GM13977 (cell line): Measurements from ENCODE around the gene LIMS2.

ENCODE experiments used
- DNase-seq: peaks from one replicate; pipeline ENCODE4 v3.0.0; 2012; ENCODE audit warnings: low spot score
- in situ Hi-C: fragments of 300-500 bp; cut with MboI; formaldehyde crosslinking; loops from one replicate; pipeline ENCODE4 v1.12.0; 2022; ENCODE audit warnings: low sequenced_read_pairs, low pct_unique_long_range_greater_than_20kb, mixed read lengths, inconsistent platforms; ENCODE audit not compliant: unreplicated experiment
- TF ChIP-seq, protein P1 (sequence below): IDR thresholded peaks from 2 replicates; pipeline ENCODE4 v1.5.1; 2012; ENCODE audit warnings: mild to moderate bottlenecking, control low read depth; ENCODE audit not compliant: insufficient read depth; ENCODE audit errors: extremely low read depth, missing control alignments

Gene LIMS2

DNA sequence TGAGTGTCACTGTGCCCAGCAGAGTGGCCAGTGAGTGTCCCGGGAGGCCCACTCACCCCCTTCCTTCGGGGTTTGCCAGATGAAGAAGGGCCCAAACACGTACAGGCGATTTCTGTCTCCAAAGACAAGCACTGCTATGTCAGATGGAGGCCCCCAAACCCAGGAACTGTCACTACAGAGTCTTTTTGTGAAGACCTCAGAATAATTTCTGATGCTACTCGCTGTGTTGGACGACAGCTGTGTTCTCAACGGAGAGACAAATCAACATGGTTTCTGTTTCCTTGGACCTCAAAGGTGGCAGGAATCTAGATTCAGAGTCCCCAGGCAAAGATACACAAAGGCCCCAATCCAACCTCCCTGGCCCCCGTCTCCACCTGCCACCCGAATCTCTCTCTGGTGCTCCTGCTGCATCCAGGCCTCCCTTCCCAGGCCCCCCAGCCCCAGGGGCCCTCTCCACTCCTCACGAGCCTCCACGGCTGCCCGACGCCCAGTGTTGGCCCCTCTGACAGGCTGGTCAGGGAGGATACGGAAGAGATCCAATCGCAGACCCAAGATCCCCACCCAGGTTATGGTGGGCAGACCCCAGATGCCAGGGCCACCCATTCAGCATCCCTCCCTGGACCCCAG is 31.8 kb downstream of the LIMS2 start:
- in situ Hi-C loops, result no loop called here
- TF ChIP-seq, protein P1, sequence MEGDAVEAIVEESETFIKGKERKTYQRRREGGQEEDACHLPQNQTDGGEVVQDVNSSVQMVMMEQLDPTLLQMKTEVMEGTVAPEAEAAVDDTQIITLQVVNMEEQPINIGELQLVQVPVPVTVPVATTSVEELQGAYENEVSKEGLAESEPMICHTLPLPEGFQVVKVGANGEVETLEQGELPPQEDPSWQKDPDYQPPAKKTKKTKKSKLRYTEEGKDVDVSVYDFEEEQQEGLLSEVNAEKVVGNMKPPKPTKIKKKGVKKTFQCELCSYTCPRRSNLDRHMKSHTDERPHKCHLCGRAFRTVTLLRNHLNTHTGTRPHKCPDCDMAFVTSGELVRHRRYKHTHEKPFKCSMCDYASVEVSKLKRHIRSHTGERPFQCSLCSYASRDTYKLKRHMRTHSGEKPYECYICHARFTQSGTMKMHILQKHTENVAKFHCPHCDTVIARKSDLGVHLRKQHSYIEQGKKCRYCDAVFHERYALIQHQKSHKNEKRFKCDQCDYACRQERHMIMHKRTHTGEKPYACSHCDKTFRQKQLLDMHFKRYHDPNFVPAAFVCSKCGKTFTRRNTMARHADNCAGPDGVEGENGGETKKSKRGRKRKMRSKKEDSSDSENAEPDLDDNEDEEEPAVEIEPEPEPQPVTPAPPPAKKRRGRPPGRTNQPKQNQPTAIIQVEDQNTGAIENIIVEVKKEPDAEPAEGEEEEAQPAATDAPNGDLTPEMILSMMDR, result no peak
- no peak for DNase-seq

DNA sequence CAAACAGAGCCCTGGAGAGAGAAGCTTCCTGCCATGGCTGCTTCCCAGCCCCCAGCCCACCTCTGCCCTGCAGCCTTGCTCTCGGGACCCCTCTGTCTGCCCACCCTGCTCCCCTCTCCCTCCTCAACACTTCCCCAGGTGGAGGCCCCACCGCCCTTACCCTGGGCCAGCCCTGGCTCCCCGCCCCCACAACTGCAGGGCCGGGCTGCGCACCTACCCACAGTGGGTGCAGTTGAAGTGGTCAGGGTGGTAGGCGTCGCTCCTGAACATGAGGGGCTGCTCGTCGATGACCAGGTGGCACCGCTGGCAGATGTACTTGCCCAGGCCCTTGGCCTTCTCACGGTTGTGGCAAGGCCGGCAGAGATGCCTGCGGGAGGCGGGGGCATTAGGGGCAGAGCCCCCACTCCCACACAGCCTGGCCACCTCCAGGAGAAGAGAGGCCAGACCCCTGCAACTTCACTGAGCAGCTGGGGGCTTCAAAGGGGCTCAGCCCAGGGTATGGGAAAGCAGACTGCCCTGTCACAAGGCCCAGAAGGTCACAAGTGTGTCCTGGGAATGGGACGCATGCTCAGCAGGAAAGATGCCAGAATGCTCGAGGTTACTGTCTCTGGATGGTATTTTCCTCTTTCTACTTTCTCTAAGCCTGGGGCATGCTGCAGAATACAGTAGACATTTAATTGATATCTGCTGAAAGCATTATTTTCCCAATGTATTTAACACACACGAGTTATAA is 32.5 kb downstream of the LIMS2 start:
- in situ Hi-C loops, result no loop called here
- TF ChIP-seq, protein P1, result no peak
- DNase-seq, result no peak

DNA sequence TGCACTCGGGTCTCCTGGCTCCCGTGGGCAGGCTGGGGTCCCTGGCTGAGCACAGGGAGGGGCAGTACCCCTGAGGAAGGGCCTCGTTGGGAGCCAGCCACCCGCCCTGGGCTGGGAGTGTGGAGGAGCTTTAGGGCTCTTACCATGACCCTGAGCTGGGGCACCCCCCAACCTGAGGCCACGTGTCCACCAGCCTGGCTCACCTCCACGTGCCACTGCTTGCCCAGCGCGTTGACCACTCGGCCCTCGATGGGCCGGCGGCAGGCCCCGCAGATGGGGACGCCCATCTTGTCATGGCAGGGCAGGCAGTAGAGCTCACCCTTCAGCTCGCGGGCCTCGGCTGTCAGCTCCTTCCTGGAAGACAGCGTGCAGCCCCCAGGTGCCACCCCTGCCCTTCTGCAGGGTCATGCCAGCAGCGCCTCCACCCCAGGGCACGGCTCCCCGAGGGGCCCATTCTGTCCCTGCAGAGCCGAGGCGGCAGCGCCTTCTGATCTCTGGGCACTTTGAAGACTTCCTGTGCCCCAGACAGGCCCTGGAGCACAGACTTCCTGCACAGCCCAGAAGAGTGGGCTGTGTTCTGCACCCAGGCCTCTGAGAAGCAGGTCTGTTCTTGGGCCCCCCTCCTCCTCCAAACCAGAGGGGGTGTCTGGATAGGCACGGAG is 33.4 kb downstream of the LIMS2 start:
- TF ChIP-seq, protein P1, result no peak
- no peak for DNase-seq
- in situ Hi-C loops, result no loop called here

DNA sequence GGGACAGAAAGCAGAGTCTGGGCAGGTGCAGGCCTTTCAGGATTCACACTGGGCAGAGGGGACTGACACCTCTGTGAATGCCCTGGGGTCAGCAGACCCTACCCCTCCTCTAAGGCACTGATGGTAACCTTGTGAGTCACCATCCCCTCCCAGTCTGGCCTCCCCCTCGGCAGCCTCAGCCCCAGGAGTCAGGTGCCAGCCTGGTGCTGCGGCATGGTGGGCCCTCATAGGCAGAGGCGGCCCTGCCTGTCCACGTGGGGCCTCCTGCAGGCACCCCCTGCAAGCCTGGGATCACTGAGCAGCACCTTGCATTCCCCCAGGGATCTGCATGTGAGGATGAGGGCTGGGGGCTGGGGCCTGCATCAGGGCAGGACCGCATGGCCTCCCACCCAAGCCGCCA is 34.2 kb downstream of the LIMS2 start:
- DNase-seq, result no peak
- in situ Hi-C loops, result no loop called here
- TF ChIP-seq, protein P1, result no peak

DNA sequence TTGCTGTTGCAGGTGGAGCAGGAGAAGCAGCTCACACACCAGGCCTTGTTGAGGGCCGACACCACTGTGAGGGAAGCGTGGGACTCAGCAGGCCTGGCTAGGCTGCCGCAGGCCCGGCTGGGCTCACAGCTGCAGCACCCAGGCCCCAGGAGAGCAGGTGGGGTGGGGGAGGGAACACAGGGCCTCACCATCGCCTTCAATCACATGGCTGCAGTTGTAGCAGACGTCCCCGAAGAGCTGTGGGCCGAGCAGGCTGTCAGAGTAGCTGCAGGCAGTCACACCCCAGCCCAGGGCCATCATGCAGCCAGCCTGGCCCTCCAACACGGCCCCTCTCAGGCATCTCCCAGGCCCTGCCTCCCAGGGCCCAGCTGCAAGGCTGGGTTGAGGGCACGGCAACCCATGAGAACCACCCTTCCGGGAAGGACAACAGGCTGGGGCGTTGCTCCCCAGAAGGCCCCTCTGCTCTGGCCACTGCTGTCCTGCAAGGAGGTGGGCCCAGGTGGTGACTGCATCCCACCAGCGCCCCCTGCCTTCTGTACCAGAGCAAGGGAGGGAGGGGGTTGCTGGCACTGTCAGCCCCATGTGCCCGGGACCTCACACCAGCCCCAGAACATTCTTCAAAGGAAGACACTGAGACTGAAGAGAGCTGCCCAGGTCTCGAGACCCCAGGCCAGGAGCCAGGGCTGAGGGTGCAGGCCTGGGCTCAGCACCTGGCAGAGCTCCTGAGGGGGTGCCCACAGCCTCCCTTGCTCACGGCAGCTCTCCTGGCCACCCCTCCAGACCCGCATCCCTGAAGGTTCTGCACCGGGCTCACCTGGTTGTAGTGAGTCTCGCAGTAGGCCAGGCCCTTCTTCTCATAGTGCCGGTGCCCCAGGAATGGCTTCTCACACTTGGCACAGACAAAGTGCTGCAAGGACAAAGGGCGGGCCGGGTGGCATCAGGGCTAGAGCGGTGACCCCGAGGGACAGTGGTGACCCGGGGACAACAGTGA is 35.0 kb downstream of the LIMS2 start:
- peak; percentile 82 for DNase-seq
- in situ Hi-C loops, result no loop called here
- TF ChIP-seq, protein P1, result peak; percentile 51

DNA sequence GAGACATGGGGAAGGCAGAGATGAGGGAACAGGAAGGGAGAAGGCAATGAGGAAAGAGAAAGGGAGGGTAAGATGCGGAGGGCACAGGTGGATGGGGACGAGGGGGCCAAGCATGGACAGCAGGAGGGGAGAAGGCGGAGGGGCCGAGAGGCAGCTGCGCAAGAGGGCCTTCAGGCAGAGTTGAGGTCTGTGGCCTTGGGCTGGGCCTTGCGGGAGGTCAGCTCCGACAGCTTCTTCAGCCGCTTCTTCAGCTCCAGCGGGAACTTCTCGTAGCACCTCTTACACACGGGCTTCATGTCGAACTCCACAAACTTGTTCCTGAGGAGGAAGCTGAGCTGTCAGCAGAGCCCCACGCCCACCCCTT is 36.2 kb downstream of the LIMS2 start:
- no peak for DNase-seq
- TF ChIP-seq, protein P1, result no peak
- in situ Hi-C loops, result no loop called here
